ENCODE measurements around the gene SLC7A6.

The SLC7A6 gene

DNA sequence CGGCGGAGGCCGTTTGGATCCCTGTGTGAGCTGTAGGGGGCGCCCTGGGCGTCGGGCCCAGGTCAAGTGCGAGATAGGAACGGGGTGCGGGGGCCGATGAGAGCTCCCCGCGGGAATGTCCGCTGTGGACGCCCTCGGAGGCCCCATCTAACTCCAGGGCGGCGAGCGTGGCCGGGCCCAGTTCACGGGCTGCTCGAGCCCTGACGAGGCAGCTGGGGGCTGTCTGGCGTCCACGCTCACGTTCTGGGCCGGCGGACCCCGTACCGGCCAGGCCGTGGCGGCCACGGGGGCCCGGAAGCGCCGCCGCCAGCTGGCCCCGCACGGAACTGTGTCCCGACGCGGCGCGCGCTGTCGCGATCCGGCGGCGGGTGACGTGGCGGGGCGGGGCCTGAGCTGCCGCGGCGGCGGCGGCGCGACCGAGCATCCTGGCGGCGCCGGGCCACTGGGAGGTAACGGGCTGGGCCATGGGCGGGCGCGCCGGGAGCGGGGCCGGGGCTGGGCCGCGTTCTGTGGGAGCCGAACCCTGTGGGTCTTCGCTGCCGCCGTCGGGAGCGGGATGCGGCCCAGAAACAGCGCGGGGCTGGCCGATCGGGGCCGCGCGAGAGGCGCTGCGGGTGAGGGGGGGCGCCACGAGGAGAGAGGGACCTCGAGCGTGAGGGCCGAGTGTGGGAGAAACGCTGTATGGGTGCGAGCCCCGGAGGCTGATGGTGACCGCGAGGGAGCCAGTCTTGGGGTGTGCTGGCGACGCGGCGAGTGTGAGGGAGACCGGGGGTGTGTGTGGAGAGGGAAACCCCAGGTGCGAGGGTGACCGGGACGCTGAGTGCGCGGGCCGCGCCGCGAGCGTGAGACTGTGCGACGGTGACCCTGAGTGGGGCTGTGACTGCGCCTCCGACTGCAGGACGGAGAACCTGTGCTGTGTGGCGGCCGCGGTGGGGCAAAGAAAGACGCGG lies at the start of gene SLC7A6:
Gene SLC7A6 (plus strand): TSS at position 399 of the 950 bp plus-strand sequence. CDS start 10,201 bp downstream, outside the sequence.
- peak within 1 kb of the TSS; percentile 82 to 86 for H3K4me3 ChIP-seq (ENCODE audit: low read depth in 1 of 2, low read length in 2 of 2)
- no peaks in the 10 kb centered on the region for H3K27me3 ChIP-seq (ENCODE audit: low read depth, low read length)
- peaks cover 0 to 31% of the 10 kb centered on the region in 2 donors for H3K4me1 ChIP-seq (ENCODE audit: control insufficient read depth in 1 of 2, insufficient read depth in 2 of 2, low read length in 2 of 2)
- H3K36me3 ChIP-seq (ENCODE audit: control insufficient read depth in 1 of 2, insufficient read depth in 2 of 2, low read length in 2 of 2) = peaks cover 9 to 16% of the 10 kb centered on the region in 2 donors
- H3K27ac ChIP-seq (ENCODE audit: low read length) = peak within 1 kb of the TSS; percentile 89
- no peaks in the 10 kb centered on the region for H3K9me3 ChIP-seq (ENCODE audit: control insufficient read depth in 1 of 2, low read length in 2 of 2)

DNA sequence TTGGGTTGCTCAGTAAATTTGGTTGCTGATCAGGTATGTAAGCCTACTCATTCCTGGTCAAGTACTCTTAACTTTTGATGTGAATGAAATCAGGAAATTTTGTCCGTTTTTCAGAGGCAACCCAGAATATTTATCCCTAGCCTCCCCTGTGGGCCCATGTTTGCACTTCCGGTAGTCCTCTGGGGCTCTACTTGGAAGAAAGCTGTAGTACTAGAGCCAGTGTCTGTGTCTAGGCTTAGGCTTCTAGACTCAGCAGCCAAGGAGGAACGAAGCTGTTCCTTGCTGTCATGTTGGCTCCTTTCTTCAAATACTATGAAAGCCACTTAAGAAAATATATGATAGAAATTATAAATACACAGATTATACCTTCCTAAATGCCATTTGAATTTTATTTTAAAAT lies 49.6 kb upstream of the SLC7A6 start:
- Histone ChIP-seq H3K9me3 (ENCODE audit: control insufficient read depth in 1 of 2, low read length in 2 of 2) (no peaks in the 10 kb centered on the region), H3K36me3 (ENCODE audit: control insufficient read depth in 1 of 2, insufficient read depth in 2 of 2, low read length in 2 of 2) (no peaks in the 10 kb centered on the region)

DNA sequence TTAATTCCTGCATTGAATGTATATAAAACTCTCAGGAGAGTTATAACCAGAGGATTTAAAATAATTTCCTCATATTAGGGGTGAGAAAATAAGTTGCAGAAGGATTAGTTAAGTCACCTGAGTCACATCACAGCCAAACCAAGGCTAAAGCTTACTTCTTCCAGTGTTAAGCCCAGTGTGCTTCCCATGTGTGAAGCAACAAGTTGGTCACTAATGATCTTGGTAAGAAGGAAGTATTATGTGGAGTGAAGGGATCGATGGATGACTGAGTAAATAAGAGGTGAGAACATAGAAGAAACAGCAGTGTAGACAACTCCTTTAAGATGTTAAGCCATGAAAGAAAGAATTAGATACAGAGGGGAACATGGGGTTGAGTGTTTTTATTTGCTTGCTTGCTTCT lies 49.0 kb upstream of the SLC7A6 start:
- no peaks in the 10 kb centered on the region for H3K4me1 ChIP-seq (ENCODE audit: control insufficient read depth in 1 of 2, insufficient read depth in 2 of 2, low read length in 2 of 2)
- no peaks in the 10 kb centered on the region for H3K36me3 ChIP-seq (ENCODE audit: control insufficient read depth in 1 of 2, insufficient read depth in 2 of 2, low read length in 2 of 2)
- H3K4me3 ChIP-seq (ENCODE audit: low read depth in 1 of 2, low read length in 2 of 2) = no peak overlapping the region
- no peaks in the 10 kb centered on the region for H3K9me3 ChIP-seq (ENCODE audit: control insufficient read depth in 1 of 2, low read length in 2 of 2)
- H3K27me3 ChIP-seq (ENCODE audit: low read depth, low read length) = no peaks in the 10 kb centered on the region
- no peak overlapping the region for H3K27ac ChIP-seq (ENCODE audit: low read length)

More for the DNA sequence above, 49.6 kb upstream of the SLC7A6 start:
- H3K27ac ChIP-seq (ENCODE audit: low read length) = no peak overlapping the region
- H3K4me3 ChIP-seq (ENCODE audit: low read depth in 1 of 2, low read length in 2 of 2) = no peak overlapping the region
- no peaks in the 10 kb centered on the region for H3K4me1 ChIP-seq (ENCODE audit: control insufficient read depth in 1 of 2, insufficient read depth in 2 of 2, low read length in 2 of 2)
- H3K27me3 ChIP-seq (ENCODE audit: low read depth, low read length) = no peaks in the 10 kb centered on the region

DNA sequence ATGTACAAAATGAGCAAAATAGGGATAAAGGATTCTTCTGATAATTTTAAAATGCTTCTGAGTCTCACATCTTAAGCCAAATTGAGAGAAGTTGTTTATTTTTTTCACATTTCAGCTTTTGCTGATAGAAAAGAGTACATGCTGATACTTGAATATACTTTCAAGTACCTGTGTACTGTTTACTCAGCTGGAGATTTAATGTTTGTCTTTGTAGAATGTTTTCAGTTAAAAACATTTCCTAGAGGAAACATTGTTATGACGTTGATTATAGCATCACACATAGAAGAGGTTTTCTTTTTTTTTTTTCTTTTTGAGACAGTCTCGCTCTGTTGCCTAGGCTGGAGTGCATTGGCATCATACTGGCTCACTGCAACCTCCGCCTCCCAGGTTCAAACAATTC lies 48.1 kb upstream of the SLC7A6 start:
- Histone ChIP-seq H3K9me3 (ENCODE audit: control insufficient read depth in 1 of 2, low read length in 2 of 2) (no peaks in the 10 kb centered on the region), H3K4me3 (ENCODE audit: low read depth in 1 of 2, low read length in 2 of 2) (no peak overlapping the region), H3K27ac (ENCODE audit: low read length) (no peak overlapping the region), H3K36me3 (ENCODE audit: control insufficient read depth in 1 of 2, insufficient read depth in 2 of 2, low read length in 2 of 2) (peaks cover 0 to under 1% of the 10 kb centered on the region in 2 donors), H3K27me3 (ENCODE audit: low read depth, low read length) (no peaks in the 10 kb centered on the region), H3K4me1 (ENCODE audit: control insufficient read depth in 1 of 2, insufficient read depth in 2 of 2, low read length in 2 of 2) (no peaks in the 10 kb centered on the region)

DNA sequence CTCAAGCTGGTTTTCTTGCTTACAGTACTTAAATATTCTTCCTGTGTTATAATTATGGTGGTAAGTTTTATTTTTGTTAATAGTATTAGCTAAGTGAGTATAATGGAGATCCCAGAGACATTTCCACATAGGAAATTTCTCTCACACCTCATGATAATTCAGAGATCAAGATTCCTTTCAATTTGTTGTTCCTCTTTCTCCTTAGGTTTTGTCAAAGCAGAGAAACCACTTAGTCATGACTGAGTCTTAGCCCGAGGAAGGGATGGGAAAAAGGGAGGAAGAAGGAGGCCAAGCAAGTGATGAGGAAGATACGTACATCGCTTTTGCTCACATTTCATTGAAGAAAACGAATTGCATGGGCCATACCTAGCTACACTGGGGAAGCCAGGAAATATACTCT lies 46.8 kb upstream of the SLC7A6 start:
- Histone ChIP-seq H3K36me3 (ENCODE audit: control insufficient read depth in 1 of 2, insufficient read depth in 2 of 2, low read length in 2 of 2) (peaks cover 0 to 6% of the 10 kb centered on the region in 2 donors), H3K9me3 (ENCODE audit: control insufficient read depth in 1 of 2, low read length in 2 of 2) (no peaks in the 10 kb centered on the region), H3K27me3 (ENCODE audit: low read depth, low read length) (no peaks in the 10 kb centered on the region), H3K27ac (ENCODE audit: low read length) (no peak overlapping the region), H3K4me3 (ENCODE audit: low read depth in 1 of 2, low read length in 2 of 2) (no peak overlapping the region), H3K4me1 (ENCODE audit: control insufficient read depth in 1 of 2, insufficient read depth in 2 of 2, low read length in 2 of 2) (peaks cover 0 to under 1% of the 10 kb centered on the region in 2 donors)

DNA sequence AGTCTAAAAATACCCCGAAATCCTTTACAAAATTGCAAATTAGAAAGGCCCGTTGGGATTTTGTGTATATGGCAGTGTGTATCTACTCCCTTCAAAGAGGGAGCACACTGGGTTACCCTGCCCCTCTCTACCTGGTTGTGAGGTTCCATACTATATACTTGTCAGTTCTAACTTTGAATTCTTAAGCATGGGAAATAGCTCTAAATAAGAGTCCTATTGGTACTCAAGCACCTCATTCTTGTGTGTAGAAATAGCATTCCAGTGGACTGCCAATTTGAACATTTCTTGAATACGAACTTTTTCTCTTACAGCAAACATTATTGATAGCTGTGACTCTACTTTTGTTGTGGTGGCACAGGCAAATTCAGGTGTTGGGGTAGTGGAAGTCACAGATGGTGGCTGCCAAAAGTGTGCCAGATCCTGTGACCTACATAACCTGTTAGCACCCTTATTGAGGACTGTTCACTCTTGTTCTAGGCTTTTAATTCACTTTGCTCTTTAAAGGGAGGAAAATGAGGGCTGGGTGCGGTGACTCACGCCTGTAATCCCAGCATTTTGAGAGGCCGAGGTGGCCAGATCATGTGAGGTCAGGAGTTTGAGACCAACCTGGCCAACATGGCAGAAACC lies 44.5 kb upstream of the SLC7A6 start:
- Histone ChIP-seq H3K4me1 (ENCODE audit: control insufficient read depth in 1 of 2, insufficient read depth in 2 of 2, low read length in 2 of 2) (peaks cover 0 to 5% of the 10 kb centered on the region in 2 donors), H3K9me3 (ENCODE audit: control insufficient read depth in 1 of 2, low read length in 2 of 2) (no peaks in the 10 kb centered on the region), H3K4me3 (ENCODE audit: low read depth in 1 of 2, low read length in 2 of 2) (no peak overlapping the region), H3K27ac (ENCODE audit: low read length) (no peak overlapping the region), H3K36me3 (ENCODE audit: control insufficient read depth in 1 of 2, insufficient read depth in 2 of 2, low read length in 2 of 2) (peaks cover 0 to 6% of the 10 kb centered on the region in 2 donors), H3K27me3 (ENCODE audit: low read depth, low read length) (no peaks in the 10 kb centered on the region)

DNA sequence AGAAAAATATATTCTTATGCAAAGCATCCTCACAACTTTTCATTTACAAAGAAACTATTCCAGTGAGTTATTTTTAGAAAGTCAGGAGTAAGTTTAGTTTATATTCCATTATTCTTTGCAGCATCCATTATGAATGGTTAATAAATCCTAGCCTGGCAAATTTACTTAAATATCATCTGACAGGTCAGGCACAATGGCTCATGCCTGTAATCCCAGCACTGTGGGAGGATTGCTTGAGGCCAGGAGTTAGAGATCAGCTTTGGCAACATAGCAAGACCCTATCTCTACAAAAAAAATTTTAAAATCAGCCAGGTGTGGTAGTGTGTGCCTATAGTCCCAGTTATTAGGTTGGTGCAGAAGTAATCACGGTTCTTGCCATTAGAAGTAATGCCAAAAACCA lies 41.3 kb upstream of the SLC7A6 start:
- Histone ChIP-seq H3K4me3 (ENCODE audit: low read depth in 1 of 2, low read length in 2 of 2) (no peak overlapping the region), H3K9me3 (ENCODE audit: control insufficient read depth in 1 of 2, low read length in 2 of 2) (no peaks in the 10 kb centered on the region), H3K36me3 (ENCODE audit: control insufficient read depth in 1 of 2, insufficient read depth in 2 of 2, low read length in 2 of 2) (peaks cover 6 to 12% of the 10 kb centered on the region in 2 donors), H3K27ac (ENCODE audit: low read length) (no peak overlapping the region), H3K4me1 (ENCODE audit: control insufficient read depth in 1 of 2, insufficient read depth in 2 of 2, low read length in 2 of 2) (peaks cover 0 to 5% of the 10 kb centered on the region in 2 donors), H3K27me3 (ENCODE audit: low read depth, low read length) (no peaks in the 10 kb centered on the region)

DNA sequence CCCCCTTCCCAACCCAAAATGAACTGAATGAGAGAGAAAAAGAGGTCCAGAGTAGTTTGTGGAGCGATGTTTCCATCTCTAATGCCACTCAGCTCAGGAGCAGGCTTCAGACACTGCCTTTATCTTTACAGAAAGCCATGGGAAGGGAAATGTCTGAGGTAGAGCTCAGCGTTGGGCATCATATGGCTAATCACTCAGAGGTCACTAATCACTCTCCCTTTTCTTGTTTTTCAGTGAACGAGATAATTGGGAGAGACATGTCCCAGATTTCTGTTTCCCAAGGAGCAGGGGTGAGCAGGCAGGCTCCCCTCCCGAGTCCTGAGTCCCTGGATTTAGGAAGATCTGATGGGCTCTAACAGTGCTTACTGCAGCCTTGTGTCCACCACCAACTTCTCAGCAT lies 38.2 kb upstream of the SLC7A6 start:
- Histone ChIP-seq H3K9me3 (ENCODE audit: control insufficient read depth in 1 of 2, low read length in 2 of 2) (no peaks in the 10 kb centered on the region), H3K4me3 (ENCODE audit: low read depth in 1 of 2, low read length in 2 of 2) (no peak overlapping the region), H3K27me3 (ENCODE audit: low read depth, low read length) (no peaks in the 10 kb centered on the region), H3K4me1 (ENCODE audit: control insufficient read depth in 1 of 2, insufficient read depth in 2 of 2, low read length in 2 of 2) (peaks cover 0 to 16% of the 10 kb centered on the region in 2 donors), H3K36me3 (ENCODE audit: control insufficient read depth in 1 of 2, insufficient read depth in 2 of 2, low read length in 2 of 2) (peaks cover 11 to 12% of the 10 kb centered on the region in 2 donors), H3K27ac (ENCODE audit: low read length) (no peak overlapping the region)

DNA sequence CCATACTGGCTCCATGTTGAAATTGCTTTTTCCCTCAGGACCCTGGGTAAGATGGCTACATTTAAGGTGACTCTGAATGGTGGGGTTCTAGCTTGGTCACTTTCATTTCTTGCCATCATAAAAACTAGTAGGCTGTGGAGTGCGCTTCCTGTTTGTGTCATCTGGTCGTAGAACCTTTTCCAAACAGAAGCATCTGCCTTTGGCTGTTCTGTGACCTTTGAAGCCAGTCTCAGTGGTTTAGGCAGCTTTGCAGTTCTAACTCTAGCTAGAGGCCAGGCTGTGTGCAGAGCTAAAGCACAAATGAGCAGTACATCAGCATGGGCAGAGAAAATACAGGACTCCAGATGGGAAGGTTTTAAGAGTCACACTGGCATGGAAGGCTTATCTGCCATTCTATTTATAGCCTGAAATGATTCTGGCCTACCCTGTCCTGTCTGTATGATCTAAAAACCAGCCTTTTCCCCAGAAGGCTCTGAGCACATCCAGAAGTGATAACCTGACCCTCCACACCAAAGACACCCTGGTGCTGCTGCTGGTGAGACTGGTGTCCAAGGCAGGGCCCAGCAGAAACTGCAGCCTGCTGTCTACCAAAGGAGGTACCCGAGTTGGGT lies 37.0 kb upstream of the SLC7A6 start:
- Histone ChIP-seq H3K27me3 (ENCODE audit: low read depth, low read length) (no peaks in the 10 kb centered on the region), H3K9me3 (ENCODE audit: control insufficient read depth in 1 of 2, low read length in 2 of 2) (no peaks in the 10 kb centered on the region), H3K4me1 (ENCODE audit: control insufficient read depth in 1 of 2, insufficient read depth in 2 of 2, low read length in 2 of 2) (peaks cover 0 to 16% of the 10 kb centered on the region in 2 donors), H3K4me3 (ENCODE audit: low read depth in 1 of 2, low read length in 2 of 2) (no peak overlapping the region), H3K27ac (ENCODE audit: low read length) (no peak overlapping the region), H3K36me3 (ENCODE audit: control insufficient read depth in 1 of 2, insufficient read depth in 2 of 2, low read length in 2 of 2) (peaks cover 5 to 12% of the 10 kb centered on the region in 2 donors)

DNA sequence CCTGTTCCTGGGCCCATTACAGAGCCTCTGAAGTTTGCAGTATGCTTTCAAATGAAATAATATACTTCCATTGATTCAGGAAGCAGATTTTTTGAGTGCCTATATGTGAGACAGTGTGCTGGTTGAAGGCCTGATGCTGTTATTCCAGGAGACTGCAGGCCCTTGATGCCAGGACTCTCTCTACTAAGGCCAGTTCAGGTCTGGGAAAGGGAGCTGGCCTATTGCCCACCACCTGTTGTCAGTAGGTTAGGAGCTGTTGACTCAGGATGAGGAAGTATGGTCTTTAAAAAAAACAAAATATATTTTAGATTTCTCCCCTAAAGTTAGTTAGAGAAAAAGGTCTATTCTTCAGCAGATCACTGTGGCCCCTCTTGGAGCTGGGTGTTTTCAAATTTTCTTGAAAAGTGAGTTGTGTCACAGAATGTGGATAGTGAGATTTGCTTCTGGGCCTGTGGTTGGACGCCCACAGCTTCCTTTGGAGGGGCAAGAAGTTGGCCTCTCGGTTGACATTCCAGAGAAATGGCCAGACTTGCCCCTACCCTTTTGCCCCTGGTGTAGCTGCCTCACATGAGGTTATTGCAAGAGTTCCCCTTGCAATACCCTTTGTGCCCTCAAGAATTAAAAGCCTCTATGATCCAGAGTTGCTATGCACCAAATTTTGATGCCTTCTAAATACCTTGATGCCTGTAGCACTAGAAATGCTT lies 36.3 kb upstream of the SLC7A6 start:
- H3K4me3 ChIP-seq (ENCODE audit: low read depth in 1 of 2, low read length in 2 of 2) = no peak overlapping the region
- H3K27me3 ChIP-seq (ENCODE audit: low read depth, low read length) = no peaks in the 10 kb centered on the region
- H3K36me3 ChIP-seq (ENCODE audit: control insufficient read depth in 1 of 2, insufficient read depth in 2 of 2, low read length in 2 of 2) = peaks cover 5 to 12% of the 10 kb centered on the region in 2 donors
- H3K27ac ChIP-seq (ENCODE audit: low read length) = no peak overlapping the region
- H3K9me3 ChIP-seq (ENCODE audit: control insufficient read depth in 1 of 2, low read length in 2 of 2) = no peaks in the 10 kb centered on the region
- peaks cover 0 to 11% of the 10 kb centered on the region in 2 donors for H3K4me1 ChIP-seq (ENCODE audit: control insufficient read depth in 1 of 2, insufficient read depth in 2 of 2, low read length in 2 of 2)

DNA sequence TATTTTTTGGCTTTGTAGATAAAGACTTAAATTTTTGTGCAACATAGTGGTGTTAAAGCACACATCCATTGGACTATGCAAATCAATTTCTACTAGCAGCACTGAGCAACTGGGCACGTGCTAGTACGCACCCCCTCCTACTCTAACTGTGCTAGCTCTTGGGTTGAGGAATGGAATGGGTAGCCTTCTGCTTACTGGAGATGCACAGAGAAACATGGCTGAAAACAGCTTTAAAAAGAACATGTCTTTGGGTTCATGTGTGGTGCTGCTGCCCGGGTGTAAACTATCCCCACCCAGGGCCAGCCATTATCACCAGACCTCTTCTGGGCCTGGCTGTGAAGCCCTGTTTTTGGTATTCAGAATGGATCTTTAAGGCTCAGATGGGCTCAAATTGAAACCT lies 35.7 kb upstream of the SLC7A6 start:
- H3K36me3 ChIP-seq (ENCODE audit: control insufficient read depth in 1 of 2, insufficient read depth in 2 of 2, low read length in 2 of 2) = peaks cover 5 to 12% of the 10 kb centered on the region in 2 donors
- H3K4me3 ChIP-seq (ENCODE audit: low read depth in 1 of 2, low read length in 2 of 2) = no peak overlapping the region
- peaks cover 0 to 11% of the 10 kb centered on the region in 2 donors for H3K4me1 ChIP-seq (ENCODE audit: control insufficient read depth in 1 of 2, insufficient read depth in 2 of 2, low read length in 2 of 2)
- H3K27me3 ChIP-seq (ENCODE audit: low read depth, low read length) = no peaks in the 10 kb centered on the region
- H3K9me3 ChIP-seq (ENCODE audit: control insufficient read depth in 1 of 2, low read length in 2 of 2) = no peaks in the 10 kb centered on the region
- no peak overlapping the region for H3K27ac ChIP-seq (ENCODE audit: low read length)

Measured in muscle layer of duodenum (tissue), 2 donors.